Stimulated activated CD8-positive, alpha-beta memory T cell treated with anti-CD3 and anti-CD28 coated beads, Interleukin-4, amount 100 ng/mL, for 1 hour (primary cell): ENCODE measurements around the gene LUZP2.

Source experiments
- DNase-seq, 2 donors: peaks; one replicate each; pipeline ENCODE4 v3.0.0-alpha.2; 2020; ENCODE audit warnings: low read depth in 2 of 2, low spot score in 1 of 2

Gene LUZP2

DNA sequence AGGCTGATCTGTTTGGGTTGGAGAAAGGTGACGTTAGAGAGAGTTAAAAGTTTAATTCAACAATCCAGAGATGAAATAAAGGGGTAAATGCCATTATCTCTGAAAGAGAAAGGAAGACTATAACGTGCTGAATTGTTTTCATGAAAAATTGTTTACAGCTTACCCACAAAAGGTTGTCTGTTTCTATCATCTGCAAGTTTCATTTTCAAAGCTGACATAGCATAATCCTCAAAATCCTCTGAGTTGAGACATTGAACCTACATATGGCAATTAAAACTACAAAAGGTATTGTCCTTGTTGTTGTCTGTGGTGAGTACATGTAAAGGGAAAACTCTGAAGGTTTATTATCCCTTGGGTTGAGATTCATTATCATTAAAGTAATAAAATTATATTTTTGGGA, 569.9 kb downstream of the LUZP2 start:
- no peak for DNase-seq

DNA sequence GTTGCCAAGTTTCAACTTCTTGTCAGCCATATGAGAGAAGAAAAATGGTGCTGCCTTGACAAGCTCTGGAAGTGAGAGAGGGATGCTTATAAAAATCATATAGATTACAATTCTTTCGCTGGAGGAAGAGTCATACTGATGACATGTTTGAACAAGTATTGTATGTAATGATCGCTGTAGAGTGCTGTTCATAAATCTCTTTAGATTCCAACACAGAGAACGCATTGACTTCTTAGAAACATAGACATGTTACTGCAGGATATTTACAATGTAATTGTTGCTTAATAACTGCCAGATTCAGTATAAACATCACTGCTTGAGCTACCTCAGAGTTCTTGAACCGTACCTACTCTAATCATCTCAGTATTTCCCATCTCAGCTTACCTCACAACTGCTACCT, 571.6 kb downstream of the LUZP2 start:
- no peak for DNase-seq

DNA sequence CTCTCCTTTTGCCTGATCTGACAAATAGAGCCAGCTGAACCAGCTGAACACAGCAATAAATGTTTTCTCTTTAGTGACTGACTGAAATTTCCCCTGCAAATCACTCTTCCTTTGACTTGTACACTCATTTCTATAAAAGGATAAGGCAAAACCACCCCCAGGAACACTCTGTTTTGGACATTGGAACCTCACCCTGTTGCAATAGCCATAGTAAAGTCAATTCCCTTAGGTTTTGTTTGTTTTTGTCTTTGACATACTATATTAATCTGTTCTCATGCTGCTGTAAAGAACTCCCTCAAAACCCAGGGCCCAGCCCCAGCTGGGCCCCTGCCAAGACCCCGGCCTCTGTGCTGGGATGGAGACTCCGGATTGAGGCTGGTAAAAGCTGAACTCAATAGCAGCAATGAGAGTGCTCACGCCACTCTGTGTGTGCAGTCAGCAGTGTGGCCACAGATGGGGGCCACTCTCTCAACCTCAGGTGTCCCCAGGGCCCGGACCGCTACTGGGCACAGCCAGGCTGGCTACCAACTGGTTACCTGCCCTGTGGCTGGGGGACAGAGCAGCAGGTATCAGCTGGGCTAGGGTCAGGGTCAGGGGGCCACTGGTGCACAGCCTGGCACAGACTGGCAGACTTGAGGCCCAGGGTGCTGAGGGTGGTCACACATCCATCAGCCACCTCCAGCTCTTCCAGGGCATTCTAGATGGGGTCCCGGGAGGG, 597.4 kb downstream of the LUZP2 start:
- no peak for DNase-seq

DNA sequence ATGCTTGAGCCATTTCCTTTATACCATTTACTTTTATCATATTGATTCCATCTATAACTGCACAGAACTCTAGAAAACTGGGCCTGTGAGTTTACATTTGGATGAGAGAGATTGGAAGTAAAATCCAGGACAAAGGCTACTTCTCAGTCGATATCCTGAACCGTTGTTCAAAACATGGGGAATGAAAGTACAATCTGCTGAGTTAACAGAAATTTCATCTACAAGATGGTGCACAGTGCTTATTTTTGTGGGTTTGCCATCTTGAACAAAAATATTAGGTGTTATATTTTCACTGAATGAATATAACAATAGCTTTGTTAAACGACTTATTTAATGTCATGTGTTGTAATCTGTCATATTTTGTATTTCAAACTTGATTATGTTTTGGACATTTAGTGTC, 622.6 kb downstream of the LUZP2 start:
- DNase-seq, result no peak
